Thyroid gland (tissue), 4 donors: ENCODE measurements around the gene ETDC. TPM values are rescaled to one million over a fixed set of nuclear protein-coding genes. Genes with fewer than 3 reads are reported as not detected.

ENCODE experiments used
- DNase-seq, 2 donors: peaks; one replicate each; pipeline ENCODE4 v3.0.0-alpha.2; 2019
- H3K27ac ChIP-seq, 3 donors: fragments of 200-600 bp; sonication (generic); 1 replicate in 2 of 3; 2 replicates in 1 of 3; pipeline ENCODE4 v1.5.1; 2016 to 2019; ENCODE audit warnings: mild to moderate bottlenecking in 1 of 3, moderate library complexity in 1 of 3
- H3K27me3 ChIP-seq: fragments of 200-600 bp; sonication (generic); one replicate; pipeline ENCODE4 v1.5.1; 2019
- H3K36me3 ChIP-seq, 2 donors: fragments of 200-600 bp; sonication (generic); one replicate each; pipeline ENCODE4 v1.5.1; 2016 to 2019
- H3K4me1 ChIP-seq, 2 donors: fragments of 200-600 bp; sonication (generic); one replicate each; pipeline ENCODE4 v1.5.1; 2017 to 2019
- H3K4me3 ChIP-seq, 3 donors: fragments of 200-600 bp; sonication (generic); replicated peaks in 1 of 3; 1 replicate in 2 of 3; 2 replicates in 1 of 3; pipeline ENCODE4 v1.5.1; 2016; ENCODE audit warnings: mild to moderate bottlenecking in 1 of 3
- H3K9me3 ChIP-seq: fragments of 200-600 bp; sonication (generic); one replicate; pipeline ENCODE4 v1.5.1; 2017
- POLR2A ChIP-seq, 2 donors: fragments of 450-650 bp; IDR thresholded peaks; one replicate each; pipeline ENCODE4 v1.6.1; 2017; ENCODE audit warnings: antibody characterized with exemption in 2 of 2, mild to moderate bottlenecking in 2 of 2, moderate library complexity in 1 of 2
- WGBS, 2 donors: methylation state at CpG; one replicate each; pipeline ENCODE4 v1.1.5; 2017; 5-methylcytosine and 5-hydroxymethylcytosine counted together
- intact Hi-C: fragments of 100-400 bp; cut with DNase I; formaldehyde crosslinking; loops from one replicate; pipeline ENCODE4 v1.15.1; 2023
- total RNA-seq, 4 donors: library from RNA; depleted of rRNA; stranded (reverse); fragments of >200 nt; gene quantifications; one replicate each; pipeline ENCODE4 v1.2.3, GENCODE V29; 2016
- TF ChIP-seq, protein P1 (sequence below), 6 experiments: fragments of 200-600 bp in 3 of 6; fragments of 450-650 bp in 3 of 6; sonication (generic) in 3 of 6; IDR thresholded peaks; one replicate each; pipeline ENCODE4 v1.5.1; 2016 to 2019; ENCODE audit warnings: antibody characterized with exemption in 6 of 6, mild to moderate bottlenecking in 2 of 6, inconsistent platforms in 1 of 6, moderate library complexity in 1 of 6

ETDC gene
- total RNA-seq, 4 donors from 2014 or later = not detected

DNA sequence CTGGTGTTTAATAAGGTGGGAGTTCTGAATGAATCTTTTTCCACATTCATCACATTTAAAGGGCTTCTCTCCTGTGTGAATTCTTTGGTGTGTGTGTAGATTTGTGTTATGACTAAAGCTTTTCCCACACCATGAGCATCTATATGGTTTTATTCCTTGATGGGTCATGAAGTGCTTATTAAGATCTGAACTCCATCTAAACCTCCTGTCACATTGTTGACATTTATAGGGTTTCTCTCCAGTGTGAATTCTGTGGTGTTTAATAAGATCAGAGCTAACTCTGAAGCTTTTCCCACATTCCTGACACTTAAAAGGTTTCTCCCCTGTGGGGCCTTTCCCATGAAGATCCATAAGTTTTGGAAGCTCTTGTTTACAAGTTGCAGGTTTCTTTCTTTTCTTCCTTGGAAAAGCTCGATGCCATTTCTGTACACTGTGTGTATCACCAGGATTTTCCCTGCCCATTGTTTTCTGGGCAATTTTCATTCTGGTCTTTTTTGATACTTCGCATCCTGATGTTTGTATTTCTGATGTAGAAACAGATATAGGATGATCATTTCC, 21.9 kb upstream of the ETDC start:
- H3K27ac ChIP-seq = no peak overlapping the region
- no peak overlapping the region for H3K4me3 ChIP-seq
- intact Hi-C loops = no loop called here
- TF ChIP-seq, protein P1, sequence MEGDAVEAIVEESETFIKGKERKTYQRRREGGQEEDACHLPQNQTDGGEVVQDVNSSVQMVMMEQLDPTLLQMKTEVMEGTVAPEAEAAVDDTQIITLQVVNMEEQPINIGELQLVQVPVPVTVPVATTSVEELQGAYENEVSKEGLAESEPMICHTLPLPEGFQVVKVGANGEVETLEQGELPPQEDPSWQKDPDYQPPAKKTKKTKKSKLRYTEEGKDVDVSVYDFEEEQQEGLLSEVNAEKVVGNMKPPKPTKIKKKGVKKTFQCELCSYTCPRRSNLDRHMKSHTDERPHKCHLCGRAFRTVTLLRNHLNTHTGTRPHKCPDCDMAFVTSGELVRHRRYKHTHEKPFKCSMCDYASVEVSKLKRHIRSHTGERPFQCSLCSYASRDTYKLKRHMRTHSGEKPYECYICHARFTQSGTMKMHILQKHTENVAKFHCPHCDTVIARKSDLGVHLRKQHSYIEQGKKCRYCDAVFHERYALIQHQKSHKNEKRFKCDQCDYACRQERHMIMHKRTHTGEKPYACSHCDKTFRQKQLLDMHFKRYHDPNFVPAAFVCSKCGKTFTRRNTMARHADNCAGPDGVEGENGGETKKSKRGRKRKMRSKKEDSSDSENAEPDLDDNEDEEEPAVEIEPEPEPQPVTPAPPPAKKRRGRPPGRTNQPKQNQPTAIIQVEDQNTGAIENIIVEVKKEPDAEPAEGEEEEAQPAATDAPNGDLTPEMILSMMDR (IDR thresholded peaks at IDR 0.05) = no peak
- TF ChIP-seq POLR2A (IDR thresholded peaks at IDR 0.05) = no peak
- H3K27me3 ChIP-seq = no peaks in the 10 kb centered on the region
- 91 to 94% methylated on average over 2 of the region's 2 CpGs for WGBS, 2 donors
- no peak for DNase-seq
- H3K4me1 ChIP-seq = no peaks in the 10 kb centered on the region
- peaks cover 0 to 5% of the 10 kb centered on the region in 2 donors for H3K36me3 ChIP-seq
- H3K9me3 ChIP-seq = no peaks in the 10 kb centered on the region

DNA sequence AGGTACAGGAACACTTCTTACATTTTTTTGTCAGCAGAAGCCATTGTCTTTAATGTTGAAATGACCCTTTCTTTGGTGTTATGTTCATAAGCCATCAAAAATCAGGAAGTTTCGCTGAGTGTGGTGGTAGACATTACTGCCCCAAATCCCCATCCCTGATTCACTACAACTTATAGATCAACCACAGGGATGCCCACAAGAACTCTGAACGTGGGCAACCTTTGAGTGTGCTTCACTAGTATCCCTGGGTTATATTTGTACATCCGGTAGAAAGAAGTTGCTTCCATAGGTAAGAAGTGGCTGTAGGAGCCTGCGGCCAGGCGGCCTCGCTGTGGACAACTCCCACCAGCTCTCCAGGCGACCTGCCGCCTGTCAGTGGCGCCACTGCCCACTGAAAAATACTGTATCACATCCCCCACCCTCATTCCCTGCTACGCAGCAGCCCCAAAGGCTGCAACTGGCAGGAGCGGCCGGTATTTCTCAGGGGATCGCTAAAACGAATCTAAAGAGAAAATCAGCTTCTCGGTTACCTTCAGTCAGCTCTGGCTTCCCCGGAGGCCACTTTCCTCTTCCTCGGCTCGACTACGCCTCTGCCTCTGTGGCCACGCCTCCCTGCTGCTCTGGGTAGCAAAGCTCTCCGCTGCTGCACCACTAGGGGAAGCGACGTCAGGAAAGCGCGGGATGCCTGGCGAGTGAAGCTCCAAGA, 13.9 kb upstream of the ETDC start:
- intact Hi-C loops = no loop called here
- H3K9me3 ChIP-seq = no peaks in the 10 kb centered on the region
- no peaks in the 10 kb centered on the region for H3K27me3 ChIP-seq
- no peaks in the 10 kb centered on the region for H3K36me3 ChIP-seq
- 25 to 41% methylated on average over 7 to 24 of the region's 26 CpGs for WGBS, 2 donors
- TF ChIP-seq, protein P1 (IDR thresholded peaks at IDR 0.05) = peak in 1 of 6 experiments; percentile 10
- no peak for TF ChIP-seq POLR2A (IDR thresholded peaks at IDR 0.05)
- no peak overlapping the region for H3K4me3 ChIP-seq
- no peak overlapping the region for H3K27ac ChIP-seq
- peak; percentile 32 to 34 for DNase-seq
- no peaks in the 10 kb centered on the region for H3K4me1 ChIP-seq

DNA sequence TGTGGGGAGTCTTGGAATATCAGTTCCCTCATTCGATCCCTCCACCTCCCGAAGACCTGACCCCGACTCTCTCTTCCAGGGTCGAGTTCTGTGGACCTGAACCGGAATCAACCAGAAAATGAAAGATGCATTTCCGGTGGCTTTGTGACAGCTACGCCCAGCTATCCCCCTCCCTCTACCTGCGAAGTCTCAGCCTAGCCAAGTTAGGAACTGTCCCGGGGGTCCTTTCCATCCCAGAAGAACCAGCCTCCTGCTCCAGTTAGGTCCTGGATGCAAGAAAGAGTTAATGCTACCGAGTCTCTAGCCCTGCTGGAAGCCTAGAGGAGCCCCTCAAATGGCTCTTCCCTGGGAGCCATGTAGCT, 13.4 kb upstream of the ETDC start:
- Histone ChIP-seq H3K27me3 (no peaks in the 10 kb centered on the region), H3K4me3 (no peak overlapping the region), H3K36me3 (no peaks in the 10 kb centered on the region), H3K4me1 (no peaks in the 10 kb centered on the region), H3K9me3 (no peaks in the 10 kb centered on the region), H3K27ac (no peak overlapping the region)
- TF ChIP-seq, protein P1 (IDR thresholded peaks at IDR 0.05) = no peak
- TF ChIP-seq POLR2A (IDR thresholded peaks at IDR 0.05) = no peak
- DNase-seq = no peak
- intact Hi-C loops = no loop called here
- 13 to 30% methylated on average over 4 to 5 of the region's 10 CpGs for WGBS, 2 donors

DNA sequence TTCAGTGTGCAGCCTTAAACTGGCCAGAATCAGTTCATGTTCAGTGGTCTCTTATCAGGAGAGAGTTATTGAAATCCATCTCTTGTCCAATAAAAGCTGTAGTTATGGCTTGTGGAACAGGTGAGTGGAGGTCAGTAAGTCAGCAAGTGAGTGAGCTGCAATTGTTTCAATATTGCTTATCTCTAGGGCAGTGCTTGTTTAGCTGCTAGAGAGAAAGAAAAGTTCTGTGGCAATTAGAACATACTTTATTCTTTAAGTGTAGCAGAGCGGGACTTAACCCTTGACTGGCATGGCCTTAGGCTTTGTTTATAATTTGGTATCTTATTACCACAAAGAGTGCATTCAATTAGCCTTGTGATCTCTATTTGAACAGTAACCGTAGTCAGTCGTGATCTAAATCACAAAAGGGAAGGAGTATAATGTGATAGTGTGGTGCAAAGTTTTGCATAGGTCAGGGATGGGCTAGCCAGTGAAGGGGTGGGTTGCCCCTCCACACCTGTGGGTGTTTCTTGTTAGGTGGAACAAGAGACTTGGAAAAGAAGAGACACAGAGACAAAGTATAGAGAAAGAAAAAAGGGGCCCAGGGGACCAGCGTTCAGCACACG, 6.9 kb upstream of the ETDC start:
- DNase-seq = no peak
- Histone ChIP-seq H3K36me3 (no peaks in the 10 kb centered on the region), H3K27ac (no peak overlapping the region), H3K27me3 (no peaks in the 10 kb centered on the region), H3K9me3 (no peaks in the 10 kb centered on the region), H3K4me3 (no peak overlapping the region), H3K4me1 (no peaks in the 10 kb centered on the region)
- TF ChIP-seq POLR2A (IDR thresholded peaks at IDR 0.05) = no peak
- TF ChIP-seq, protein P1 (IDR thresholded peaks at IDR 0.05) = no peak
- WGBS, 2 donors = 77 to 82% methylated on average over 5 of the region's 5 CpGs
- intact Hi-C loops = no loop called here

DNA sequence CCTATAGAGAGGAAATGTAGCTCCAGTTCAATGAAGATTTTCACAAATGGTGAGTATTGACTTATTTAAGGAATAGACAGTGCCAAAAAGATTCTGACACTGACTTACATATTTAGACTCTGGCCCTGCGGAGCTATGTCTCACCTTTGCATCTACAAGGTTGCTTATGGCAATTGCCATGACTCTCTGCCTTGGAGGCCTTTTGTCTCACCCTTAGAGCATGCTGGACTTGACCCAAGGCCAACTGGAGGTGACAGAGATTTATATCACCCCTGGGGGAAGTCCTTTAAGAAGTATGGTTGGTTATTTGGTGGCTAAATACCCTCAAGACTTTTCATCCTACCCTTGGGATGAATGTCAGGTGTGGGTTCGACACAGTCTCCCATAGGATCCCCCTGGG, 4.5 kb upstream of the ETDC start:
- intact Hi-C loops = no loop called here
- H3K27me3 ChIP-seq = no peaks in the 10 kb centered on the region
- H3K4me1 ChIP-seq = no peaks in the 10 kb centered on the region
- H3K27ac ChIP-seq = no peak overlapping the region
- H3K36me3 ChIP-seq = no peaks in the 10 kb centered on the region
- no peak for DNase-seq
- WGBS, 2 donors = 97 to 100% methylated on average over 2 of the region's 2 CpGs
- H3K9me3 ChIP-seq = no peaks in the 10 kb centered on the region
- TF ChIP-seq, protein P1 (IDR thresholded peaks at IDR 0.05) = no peak
- no peak for TF ChIP-seq POLR2A (IDR thresholded peaks at IDR 0.05)
- no peak overlapping the region for H3K4me3 ChIP-seq
